GM04504 (cell line): Measurements from ENCODE around the gene KRT6A.

Experiments
- DNase-seq: peaks from one replicate; pipeline ENCODE4 v3.0.0-alpha.2; 2012; ENCODE audit warnings: low read depth

The KRT6A gene

DNA sequence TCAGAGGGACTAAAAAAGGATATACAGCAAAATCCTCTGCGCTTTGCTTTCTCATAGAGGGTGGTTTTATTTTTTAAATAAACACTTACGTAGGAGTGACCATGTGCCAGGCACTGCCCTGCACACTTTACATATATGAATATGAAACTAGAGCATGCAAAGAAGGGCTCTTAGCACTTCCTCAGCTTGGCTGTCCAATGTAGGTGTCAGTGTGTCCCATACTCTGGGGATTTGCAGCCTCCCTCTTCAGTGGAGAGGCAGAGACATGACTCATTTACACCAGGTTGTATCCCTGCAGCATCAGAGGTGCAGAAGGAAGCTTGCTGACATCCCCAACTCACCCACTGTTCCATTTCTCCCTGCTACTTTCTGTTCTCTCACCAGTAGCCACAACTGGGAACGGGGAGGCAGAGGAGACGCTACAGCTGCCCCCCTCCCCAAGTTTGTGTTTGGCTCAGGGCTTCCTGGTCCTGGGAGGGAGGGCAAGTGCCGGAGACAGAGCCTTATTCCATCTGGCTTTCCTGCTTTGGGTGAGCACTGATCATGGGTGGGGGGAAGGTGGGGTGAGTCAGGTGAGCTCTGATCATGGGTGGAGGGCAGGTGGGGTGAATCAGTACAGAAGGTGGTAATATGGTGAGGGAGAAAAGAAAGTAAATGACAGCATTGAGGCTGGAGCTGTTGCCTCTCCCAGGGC, 32.0 kb upstream of the KRT6A start:
- DNase-seq, result no peak

DNA sequence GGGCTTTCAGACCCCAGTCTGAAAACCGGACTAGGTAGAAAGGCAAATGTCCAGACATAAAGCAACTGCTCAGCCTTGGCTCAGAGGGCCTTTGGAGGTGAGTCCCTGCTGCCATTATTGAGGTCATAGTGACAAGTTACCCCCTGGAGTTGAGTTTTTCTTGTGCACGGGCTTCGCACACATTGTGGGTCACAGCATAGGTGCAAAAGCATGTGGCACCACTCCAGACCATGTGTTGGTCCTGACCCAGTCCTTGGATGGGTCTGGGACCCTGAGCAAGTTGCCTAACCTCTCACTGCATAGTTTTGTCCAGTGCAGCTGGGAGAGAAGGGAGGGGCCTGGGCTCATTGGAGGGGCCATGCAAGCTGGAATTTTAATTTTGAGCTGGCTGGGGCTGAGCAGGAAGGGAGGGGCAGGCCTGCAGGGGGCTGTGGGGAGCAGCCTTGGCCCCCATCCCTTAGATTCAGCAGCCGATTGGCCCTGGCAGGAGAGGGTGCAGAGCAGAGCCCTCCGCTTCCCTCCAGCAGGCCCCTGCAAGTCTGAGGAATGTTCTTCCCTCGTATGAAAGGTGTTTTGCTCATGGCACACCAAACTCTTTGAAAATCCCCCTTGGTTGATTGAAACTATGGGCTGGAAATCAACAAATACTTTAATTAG, 31.3 kb upstream of the KRT6A start:
- DNase-seq, result no peak

DNA sequence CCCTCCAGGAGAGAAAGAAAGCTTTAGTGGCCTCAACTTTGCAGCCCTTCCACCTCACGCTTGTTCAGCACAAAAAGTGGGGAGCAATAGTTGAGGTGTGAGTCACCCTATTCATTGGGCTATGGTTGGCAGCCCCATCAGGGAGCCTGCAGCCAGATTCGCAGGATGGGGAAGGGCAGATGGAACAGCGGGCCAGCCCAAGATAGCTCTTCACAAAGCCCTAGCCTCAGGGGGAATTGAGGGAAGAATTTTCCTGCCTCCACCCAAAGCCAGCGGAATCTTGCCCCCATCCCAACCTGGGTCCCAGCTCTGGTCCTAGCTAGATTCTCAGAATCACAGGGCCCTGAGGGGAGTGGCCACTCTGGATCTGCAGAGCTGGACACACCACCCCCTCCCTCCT, 30.8 kb upstream of the KRT6A start:
- DNase-seq, result no peak

DNA sequence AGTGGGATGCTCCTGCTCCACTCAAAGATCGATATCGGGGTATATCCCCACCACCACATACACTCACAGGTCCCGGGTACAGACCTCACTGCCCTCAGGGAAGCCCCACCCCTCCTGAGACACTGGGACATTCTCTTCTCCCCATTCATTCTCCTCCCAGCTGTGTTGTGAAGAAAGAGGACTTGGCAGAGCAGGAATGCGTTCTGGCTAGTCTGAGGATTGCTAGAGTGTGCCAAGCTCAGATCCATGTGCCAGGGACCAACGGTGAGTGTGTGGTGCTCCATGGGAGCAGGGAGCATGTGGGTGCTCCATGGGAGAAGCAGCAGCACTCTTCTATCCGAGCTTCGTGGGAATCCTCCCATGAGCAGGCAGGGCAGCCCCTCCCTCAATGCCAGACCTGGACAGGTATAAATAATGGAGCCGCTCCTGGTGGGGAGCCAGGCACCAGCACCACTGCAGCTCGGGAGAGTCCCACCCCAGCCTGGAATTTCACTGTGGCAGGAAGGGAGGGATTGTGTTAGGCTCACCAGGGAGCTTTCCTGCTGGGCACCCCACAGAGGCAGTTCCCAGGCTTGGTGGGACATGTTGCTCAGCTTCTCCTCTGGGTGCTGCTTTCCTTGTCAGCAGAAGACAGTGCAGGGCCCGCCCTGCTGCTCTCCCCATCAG, 29.4 kb upstream of the KRT6A start:
- DNase-seq, result peak; percentile 14

DNA sequence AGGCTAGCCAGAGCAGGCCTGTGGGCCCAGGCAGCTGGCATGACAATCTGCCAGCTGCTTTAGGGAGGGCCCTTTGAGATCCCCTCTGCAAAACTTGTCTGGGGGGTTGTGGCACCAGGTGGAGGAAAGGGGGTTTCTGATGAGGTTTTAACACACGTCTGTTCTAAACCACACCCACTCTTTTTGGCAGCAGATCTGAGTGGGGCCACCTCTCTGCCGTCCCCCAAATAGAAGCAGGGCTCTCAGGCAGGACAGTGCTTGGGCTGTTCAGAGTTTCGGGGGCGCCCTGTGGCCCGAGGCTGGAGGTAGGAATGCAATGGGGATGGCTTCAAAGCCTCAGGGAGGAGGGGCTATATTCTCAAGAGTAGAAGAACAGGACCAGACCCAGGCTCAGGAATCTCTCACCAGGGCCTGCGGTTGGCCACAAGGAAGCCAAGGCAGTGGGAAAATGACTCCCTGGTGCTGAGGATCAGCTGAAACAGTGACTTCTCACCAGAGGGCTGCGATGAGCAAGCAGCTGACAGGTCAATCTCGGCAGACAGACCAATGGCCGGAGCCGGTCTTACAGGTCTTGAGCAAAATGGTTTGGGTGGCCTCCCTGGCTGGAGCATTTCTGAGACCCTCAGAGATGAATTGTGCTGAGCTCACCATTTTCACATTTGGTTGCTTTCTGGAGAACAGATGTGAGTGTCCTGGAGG, 28.7 kb upstream of the KRT6A start:
- DNase-seq, result peak; percentile 23

DNA sequence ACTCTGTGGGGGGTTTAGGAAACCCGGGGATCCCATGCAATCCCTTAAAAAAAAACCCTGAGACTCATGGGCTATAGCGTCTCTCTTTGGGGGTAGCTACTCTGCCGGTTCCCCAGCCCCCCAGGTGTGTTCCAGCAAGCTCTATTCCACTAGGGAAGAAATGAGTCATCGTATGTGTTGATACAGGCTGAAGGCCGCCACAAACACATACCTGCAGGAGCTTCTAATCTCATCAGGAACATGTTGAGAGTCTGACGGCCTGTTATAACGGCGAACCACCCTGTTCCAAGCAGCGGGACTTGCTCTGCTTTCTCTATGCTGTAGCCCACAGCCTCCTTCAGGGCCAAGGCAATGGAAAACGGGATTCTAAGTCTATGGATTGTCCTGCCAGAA, 28.1 kb upstream of the KRT6A start:
- no peak for DNase-seq

DNA sequence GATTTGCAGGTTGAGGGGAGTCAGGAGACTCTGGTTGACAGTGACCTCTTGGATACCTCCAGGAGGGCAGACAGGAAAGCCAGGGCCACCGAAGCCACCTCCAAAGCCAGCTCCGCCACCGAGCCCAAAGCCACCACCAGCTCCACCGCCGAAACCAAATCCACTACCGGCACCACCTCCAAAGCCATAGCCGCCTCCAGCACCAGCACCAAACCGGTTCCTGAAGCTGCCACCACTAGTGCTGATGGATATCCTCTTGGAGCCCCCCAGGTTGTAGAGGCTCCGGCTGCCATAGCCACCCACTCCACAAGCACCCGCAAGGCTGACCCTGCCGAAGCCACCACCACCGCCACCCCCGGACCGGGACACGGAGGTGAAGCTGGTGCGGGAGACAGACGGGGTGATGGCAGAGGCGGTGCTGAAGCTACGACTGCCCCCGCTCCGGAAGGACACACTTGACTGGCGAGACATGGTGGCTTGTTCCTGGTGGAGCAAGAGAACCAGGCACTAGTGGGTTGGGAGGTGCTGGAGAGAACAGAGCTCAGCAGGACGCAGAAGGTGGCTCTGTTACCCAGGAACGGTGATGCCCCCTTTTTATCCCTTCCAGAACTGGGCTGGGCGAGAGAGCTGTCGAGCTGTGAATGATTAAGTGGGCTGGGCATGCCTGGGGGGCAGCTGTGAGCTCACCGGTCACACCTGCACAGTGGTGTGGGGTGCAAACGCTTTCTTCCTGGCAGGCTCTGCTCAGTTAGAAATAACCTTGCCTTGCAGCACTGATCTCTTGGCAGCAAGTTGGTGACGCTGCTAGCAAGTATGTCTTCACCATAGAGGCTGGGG, 27.0 kb upstream of the KRT6A start, which contains the start of gene KRT5:
Gene KRT5 (minus strand): TSS at position 569 of the 837 bp plus-strand sequence. CDS start 98 bp downstream, at position 471.
- DNase-seq, result no peak

DNA sequence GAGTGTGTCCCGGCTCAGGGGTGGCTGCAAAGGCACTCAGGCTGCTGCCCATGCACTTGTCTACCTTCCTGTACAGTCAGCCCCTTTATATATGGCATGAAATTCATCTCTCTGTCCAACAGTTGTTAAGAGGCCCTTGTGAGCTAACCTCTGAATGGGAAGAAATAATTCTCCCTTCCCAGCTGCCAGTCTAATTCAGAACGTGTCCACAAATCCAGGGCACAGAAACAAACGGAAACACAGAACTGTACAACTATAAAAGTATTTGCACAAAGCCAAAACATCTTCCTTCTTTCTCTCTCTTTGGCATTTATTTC, 26.3 kb upstream of the KRT6A start:
- DNase-seq, result no peak

DNA sequence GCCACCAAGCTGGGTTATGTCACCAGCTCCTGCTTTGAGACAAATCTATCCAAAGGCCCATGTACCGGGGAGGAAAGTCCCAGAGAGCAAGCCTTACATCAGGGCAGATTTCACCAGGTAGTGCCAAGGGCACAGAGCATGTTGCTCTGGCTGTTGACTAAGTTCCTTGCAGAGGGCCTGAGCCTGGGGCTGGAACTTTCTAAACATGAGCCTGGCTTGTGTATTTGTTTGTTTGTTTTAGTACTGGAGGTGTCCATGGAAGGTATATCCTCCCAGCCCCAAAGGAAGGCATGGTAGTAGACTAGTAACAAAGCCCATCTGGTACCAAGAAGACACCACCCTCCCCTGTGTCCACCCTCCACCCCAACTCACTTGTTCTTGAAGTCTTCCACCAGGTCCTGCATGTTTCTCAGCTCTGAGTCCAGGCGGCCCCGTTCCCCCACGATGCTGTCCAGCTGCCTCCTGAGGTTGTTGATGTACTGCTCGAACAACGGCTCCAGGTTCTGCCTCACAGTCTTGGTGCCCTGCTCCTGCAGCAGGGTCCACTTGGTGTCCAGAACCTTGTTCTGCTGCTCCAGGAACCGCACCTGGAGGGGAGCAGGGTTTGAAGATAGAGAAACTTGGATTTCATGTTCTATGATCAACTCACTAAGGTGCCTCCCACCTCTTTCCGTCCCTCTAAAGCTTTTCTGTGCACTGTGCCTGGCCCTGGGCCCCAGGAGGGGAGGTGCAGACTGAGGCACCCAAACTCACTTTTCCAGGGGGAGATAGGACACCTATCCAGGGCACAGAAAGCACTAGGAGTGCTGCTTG, 25.7 kb upstream of the KRT6A start:
- DNase-seq, result no peak

DNA sequence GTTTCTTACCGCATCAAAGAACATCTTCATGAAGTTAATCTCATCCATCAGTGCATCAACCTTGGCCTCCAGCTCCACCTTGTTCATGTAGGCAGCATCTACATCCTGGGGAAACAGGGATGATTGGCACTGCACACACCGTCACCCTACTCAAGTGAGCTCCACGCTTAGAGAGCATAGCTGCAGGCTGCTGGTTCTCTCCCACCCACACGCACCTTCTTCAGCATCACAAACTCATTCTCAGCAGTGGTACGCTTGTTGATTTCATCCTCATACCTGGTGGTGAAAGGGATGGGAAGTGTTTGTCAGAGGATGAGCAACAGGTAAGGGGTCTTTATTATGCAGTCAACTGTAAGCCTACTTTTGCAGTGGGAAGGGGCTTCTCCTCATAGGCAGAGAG, 24.8 kb upstream of the KRT6A start:
- DNase-seq, result no peak

DNA sequence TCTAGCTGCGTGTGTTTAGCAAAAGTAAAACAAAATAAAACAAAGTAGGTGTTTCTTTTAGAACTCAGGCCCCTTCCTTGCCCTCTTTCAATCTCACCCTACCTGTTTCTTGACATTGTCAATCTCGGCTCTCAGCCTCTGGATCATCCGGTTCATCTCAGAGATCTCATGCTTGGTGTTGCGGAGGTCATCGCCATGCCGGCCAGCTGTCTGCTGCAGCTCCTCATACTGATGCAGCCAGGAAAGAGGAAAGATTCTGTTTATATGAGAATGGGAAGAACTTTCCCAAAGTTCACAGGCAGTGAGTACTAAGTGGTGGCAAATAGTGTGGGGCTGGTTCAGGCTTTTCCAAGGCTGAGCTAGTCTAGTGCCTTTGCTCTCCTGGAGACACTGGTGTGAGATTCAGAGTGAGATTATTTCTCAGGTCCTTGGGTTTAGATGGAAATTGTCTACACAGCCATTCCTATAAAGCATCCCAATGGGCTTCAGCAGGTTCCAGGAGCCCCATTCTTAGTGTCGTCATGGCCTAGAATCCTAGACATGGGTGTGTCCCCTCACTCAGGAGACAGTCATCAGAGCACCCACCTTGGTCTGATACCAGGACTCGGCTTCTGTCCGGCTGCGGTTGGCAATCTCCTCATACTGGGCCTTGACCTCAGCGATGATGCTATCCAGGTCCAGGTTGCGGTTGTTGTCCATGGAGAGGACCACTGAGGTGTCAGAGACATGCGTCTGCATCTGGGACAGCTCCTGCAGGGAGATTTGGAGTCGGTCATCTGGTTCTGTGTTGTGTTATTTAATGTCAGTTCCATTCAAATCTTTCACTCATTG, 24.2 kb upstream of the KRT6A start:
- DNase-seq, result no peak

DNA sequence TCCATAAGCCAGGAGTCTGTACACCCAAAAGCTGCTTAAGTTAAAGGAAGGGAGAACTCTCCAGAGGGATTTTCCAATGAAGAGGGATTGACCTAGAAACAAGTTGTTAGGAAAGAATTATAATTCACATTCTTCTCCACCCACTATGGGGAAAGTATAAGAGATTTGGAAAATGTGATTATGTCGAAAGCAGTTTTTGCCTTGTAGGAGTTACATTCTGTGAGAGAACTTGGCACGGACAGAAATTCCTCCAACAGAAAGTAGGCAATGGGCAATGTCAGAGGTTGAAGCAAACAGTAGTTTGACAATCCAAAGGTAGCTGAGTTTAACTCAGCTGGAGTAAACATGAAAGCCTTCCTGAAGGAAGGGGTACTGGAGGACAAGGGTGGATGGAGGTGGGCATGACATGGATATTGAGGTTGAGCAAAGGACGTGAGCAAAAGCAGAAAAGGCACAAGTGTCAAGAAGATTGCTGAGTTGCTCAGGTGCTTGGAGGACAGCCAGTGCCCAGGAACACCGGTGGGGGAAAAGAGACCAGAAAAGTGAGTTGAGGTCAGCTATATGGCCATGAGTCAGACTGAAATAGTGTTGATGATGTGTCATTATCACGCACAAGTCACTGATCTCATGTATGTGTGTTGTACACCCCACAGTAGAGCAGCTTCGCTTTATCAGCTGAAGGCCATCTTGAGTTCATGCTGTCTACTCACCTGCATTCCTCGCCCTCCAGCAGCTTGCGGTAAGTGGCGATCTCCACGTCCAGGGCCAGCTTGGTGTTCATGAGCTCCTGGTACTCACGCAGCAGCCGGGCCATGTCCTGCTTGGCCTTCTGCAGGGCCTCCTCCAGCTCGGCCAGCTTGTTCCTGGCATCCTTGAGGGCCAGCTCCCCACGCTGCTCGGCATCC, 23.1 kb upstream of the KRT6A start:
- no peak for DNase-seq

DNA sequence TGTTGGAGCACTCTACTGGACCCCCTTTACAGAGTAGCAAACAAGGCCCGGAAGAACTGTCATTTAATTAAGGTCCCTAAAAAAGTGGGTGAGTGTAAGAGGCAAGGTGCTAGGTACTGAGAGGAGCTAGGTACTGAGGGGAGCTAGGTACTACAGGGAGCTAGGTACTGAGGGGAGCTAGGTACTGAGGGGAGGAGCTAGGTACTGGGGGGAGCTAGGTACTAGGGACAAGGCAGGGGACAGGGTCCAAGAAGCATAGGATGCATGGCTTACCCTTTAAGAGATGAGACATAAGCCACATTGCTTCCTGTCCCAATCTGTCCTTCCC, 22.2 kb upstream of the KRT6A start:
- DNase-seq, result no peak

DNA sequence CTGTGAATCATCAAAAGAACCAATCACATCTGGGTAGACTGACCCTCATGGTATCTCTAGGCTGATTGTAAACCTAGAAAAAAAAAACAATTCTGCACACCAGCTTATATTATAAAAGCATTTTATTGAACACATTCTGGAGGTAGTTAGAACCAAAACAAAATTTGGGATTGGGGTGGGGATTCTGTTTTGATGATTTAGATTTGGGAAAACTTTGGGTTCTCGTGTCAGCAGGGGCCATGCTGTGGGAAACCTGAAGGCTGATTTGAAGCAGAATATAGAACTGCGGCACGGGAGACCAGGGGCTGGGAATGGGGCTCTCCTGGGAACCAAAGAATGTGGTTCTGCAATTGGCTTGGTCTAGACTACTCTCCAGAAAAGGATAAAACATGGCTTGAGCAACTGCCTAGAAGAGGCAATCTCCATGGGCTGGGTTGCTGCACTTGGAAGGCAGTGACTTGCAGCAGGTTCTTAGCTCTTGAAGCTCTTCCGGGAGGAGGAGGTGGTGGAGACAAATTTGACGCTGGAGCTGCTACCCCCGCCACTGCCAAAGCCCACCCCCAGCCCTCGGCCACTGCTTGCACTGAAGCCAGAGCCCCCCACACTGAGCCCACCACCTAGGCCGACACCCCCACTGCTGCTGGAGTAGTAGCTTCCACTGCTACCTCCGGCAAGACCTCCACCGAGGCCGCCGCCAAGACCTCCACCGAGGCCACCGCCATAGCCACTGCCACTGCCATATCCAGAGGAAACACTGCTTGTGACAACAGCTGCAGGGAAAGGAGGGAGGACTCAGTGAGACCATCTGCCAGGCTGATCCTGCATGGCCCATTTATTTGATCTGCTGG, 21.6 kb upstream of the KRT6A start:
- DNase-seq, result no peak

DNA sequence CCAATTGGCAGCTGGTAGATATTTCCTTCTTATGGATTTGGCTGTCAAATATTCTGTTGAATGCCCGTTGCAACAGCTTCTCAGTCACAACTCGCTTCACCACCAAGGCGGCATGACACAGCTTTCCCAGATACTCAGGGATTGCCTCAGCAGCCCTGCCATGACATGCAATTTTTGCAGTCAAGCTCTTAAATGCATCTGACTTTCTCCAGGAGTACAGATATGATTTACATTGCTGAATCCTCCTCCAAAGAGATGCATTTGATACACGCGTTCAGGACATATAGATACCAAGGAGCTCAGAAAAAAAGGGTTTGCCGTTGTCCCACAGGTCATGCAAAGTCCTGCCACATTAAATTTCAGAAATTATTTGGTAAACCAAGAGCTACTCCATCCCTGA, 20.7 kb upstream of the KRT6A start:
- DNase-seq, result no peak

DNA sequence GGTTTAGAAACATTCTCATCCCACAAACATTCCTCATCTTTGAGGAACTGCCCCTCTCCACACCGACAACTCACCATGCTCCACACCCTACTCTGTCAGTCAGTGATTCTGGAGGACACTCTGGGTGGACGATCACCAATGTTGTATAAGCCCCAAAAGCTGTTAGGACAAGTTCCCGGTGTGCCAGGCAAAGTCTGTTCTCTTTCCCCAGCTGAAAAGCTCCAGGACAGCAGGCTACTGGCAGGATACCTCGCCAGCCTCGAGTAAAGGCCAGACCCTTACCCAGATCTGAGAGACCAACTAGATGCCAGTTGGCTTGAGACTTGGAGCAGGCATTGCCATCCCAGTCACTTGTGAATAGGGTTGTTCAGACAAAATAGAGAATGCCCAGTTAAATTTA, 15.2 kb upstream of the KRT6A start:
- DNase-seq, result no peak

DNA sequence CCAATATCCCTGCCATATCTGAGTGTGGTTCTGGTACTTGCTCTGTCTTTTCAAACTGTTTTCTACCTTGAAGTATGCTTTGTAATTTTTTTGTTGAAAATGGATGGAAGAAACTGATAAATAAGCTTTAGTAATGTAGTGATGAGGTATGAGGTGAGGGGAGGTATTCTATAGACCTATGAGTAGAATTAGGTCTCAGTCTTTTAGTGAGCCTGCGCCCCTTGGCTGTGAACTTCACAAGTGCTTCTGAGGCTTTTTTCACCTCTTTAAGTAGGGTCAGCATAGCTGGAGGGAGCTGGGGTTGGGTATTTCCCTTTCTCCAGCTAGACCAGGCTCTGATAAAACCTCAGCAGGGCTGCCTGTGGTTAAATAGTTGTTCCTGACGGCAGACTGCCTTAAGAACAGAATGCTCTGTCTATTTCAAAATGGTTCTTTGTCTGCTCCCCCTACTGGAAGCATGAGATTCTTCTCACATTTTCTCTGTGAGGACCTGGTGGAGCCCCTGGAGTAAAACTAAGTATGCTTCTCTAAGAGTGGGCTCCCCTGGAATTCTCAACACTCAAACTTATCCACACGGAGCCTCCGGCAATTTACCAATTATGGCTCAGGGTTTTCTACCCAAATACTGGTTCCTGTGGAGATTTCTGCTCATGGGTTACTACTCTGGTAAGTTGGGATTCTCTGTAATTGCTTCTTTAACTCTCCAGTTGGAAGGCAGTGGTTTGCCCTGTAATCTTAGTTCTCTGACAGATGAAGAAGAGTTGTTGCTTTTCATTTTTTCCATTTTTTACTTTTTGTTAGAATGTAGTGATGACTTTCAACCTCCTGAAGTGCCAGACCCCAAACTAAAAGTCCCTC, 14.0 kb upstream of the KRT6A start:
- DNase-seq, result peak; percentile 10
